HepG2 (cell line): ENCODE data around the gene GEMIN2. TPM values are rescaled to one million over a fixed set of nuclear protein-coding genes. Genes with fewer than 3 reads are reported as not detected.

Source experiments
- IRX3 ChIP-seq: sonication (generic); formaldehyde crosslinking; IDR thresholded peaks from 2 replicates; pipeline ENCODE4 v1.8.1; 2023; ENCODE audit warnings: mild to moderate bottlenecking, low read depth, missing genetic modification reagents, borderline replicate concordance
- LCORL ChIP-seq, 2 experiments: fragments of 450-650 bp in 1 of 2; sonication (generic) in 1 of 2; formaldehyde crosslinking in 1 of 2; IDR thresholded peaks; 2 replicates each; pipeline versions ENCODE4 v1.5.0 to v1.6.1; 2017 to 2020; ENCODE audit warnings: antibody characterized with exemption in 1 of 2, missing genetic modification reagents in 1 of 2
- MYNN ChIP-seq: sonication (generic); formaldehyde crosslinking; IDR thresholded peaks from 2 replicates; pipeline ENCODE4 v1.4.0; 2020; ENCODE audit warnings: mild to moderate bottlenecking, low read depth, missing genetic modification reagents
- NFKB2 ChIP-seq: sonication (generic); formaldehyde crosslinking; IDR thresholded peaks from 2 replicates; pipeline ENCODE4 v1.4.0; 2020; ENCODE audit warnings: missing genetic modification reagents, borderline replicate concordance
- RXRB ChIP-seq: IDR thresholded peaks from 2 replicates; pipeline ENCODE4 v1.6.1; 2016; ENCODE audit warnings: borderline replicate concordance, missing genetic modification reagents, missing compliant biosample characterization
- TAF1 ChIP-seq: sonication (generic); formaldehyde crosslinking; IDR thresholded peaks from 2 replicates; pipeline ENCODE4 v1.4.0; 2020; ENCODE audit warnings: missing genetic modification reagents
- THAP11 ChIP-seq: IDR thresholded peaks from 2 replicates; pipeline ENCODE4 v1.6.1; 2016; ENCODE audit warnings: missing biosample characterization, missing genetic modification reagents
- ZNF143 ChIP-seq: sonication (generic); formaldehyde crosslinking; IDR thresholded peaks from 2 replicates; pipeline ENCODE4 v1.4.0; 2020; ENCODE audit warnings: missing genetic modification reagents
- ZNF329 ChIP-seq: sonication (generic); formaldehyde crosslinking; IDR thresholded peaks from 2 replicates; pipeline ENCODE4 v1.9.0; 2021; ENCODE audit warnings: low read depth, mild to moderate bottlenecking, missing genetic modification reagents
- ZNF670 ChIP-seq: sonication (generic); formaldehyde crosslinking; IDR thresholded peaks from 2 replicates; pipeline ENCODE4 v1.8.0; 2022; ENCODE audit warnings: mild to moderate bottlenecking, missing genetic modification reagents, borderline replicate concordance
- polyA plus RNA-seq, 8 experiments: library from polyadenylated mRNA; depleted of rRNA in 3 of 8; stranded (reverse) in 7 of 8; unstranded in 1 of 8; fragments of >200 nt; fragmentation: Illumina TruSeq in 4 of 8; extraction: Trizol in 4 of 8; gene quantifications; 2 replicates each; pipeline versions ENCODE4 v1.2.1 to v1.2.3, GENCODE V29; 2011 to 2016; ENCODE audit warnings: low read depth in 4 of 8, missing spikeins in 1 of 8, mixed read lengths in 1 of 8; ENCODE audit not compliant: insufficient read depth in 1 of 8
- total RNA-seq, 5 experiments: library from RNA; depleted of rRNA; stranded (reverse); fragments of >200 nt; fragmentation: Illumina TruSeq; extraction: Trizol; gene quantifications; 2 replicates each; pipeline ENCODE4 v1.2.3, GENCODE V29; 2016; ENCODE audit warnings: low read depth in 1 of 5
- TF ChIP-seq, protein P1 (sequence below): sonication (generic); formaldehyde crosslinking; IDR thresholded peaks from 2 replicates; pipeline ENCODE4 v1.4.0; 2020; ENCODE audit warnings: missing genetic modification reagents
- TF ChIP-seq, protein P2 (sequence below): sonication (generic); formaldehyde crosslinking; IDR thresholded peaks from 2 replicates; pipeline ENCODE4 v1.4.0; 2020; ENCODE audit warnings: missing genetic modification reagents
- TF ChIP-seq, protein P3 (sequence below): sonication (generic); formaldehyde crosslinking; IDR thresholded peaks from 2 replicates; pipeline ENCODE4 v1.8.0; 2022; ENCODE audit warnings: missing genetic modification reagents, mild to moderate bottlenecking, moderate library complexity, borderline replicate concordance
- TF ChIP-seq, protein P4 (sequence below): sonication (generic); formaldehyde crosslinking; IDR thresholded peaks from 2 replicates; pipeline ENCODE4 v1.8.1; 2023; ENCODE audit warnings: mild to moderate bottlenecking, moderate library complexity, missing genetic modification reagents

The GEMIN2 gene
- total and polyA plus RNA-seq, 2 of the 13 experiments (the other 11 are each of a cell fraction or from before 2014, with no cell fraction given), result 54.8 to 110 TPM

DNA sequence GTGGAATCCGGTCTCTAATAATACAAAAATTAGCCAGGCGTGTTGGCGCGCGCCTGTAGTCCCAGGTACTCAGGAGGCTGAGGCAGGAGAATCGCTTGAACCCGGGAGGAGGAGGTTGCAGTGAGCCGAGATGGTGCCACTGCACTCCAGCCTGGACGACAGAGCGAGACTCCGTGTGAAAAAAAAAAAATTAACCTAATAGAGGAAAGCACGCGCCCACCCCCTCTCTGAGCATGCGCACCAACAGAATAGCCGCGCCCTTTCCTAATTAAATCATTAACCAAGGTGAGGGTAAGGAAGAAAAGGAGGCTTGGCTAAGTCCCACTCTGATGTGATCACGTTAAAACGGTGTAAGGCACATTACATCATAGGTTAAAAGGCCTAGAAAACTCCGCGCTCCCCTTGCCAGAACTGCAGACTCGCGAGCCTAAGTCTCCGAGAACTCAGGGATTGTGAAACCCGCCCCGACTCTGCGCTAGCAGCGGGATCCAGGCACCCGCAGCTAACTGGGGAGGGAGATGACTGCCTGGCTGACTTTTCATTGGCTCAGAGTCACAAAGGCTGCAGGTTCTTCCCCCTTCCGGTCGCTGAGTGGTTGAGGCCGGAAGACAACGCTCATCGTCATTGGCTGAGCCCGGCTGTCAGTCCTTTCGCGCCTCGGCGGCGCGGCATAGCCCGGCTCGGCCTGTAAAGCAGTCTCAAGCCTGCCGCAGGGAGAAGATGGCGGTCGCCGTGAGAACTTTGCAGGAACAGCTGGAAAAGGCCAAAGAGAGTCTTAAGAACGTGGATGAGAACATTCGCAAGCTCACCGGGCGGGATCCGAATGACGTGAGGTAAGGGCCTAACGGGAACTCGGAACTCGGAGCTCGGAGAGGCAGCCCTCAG, 60.7 kb downstream of the GEMIN2 start, which contains the start of gene PNN (continued):
- TF ChIP-seq, protein P1, sequence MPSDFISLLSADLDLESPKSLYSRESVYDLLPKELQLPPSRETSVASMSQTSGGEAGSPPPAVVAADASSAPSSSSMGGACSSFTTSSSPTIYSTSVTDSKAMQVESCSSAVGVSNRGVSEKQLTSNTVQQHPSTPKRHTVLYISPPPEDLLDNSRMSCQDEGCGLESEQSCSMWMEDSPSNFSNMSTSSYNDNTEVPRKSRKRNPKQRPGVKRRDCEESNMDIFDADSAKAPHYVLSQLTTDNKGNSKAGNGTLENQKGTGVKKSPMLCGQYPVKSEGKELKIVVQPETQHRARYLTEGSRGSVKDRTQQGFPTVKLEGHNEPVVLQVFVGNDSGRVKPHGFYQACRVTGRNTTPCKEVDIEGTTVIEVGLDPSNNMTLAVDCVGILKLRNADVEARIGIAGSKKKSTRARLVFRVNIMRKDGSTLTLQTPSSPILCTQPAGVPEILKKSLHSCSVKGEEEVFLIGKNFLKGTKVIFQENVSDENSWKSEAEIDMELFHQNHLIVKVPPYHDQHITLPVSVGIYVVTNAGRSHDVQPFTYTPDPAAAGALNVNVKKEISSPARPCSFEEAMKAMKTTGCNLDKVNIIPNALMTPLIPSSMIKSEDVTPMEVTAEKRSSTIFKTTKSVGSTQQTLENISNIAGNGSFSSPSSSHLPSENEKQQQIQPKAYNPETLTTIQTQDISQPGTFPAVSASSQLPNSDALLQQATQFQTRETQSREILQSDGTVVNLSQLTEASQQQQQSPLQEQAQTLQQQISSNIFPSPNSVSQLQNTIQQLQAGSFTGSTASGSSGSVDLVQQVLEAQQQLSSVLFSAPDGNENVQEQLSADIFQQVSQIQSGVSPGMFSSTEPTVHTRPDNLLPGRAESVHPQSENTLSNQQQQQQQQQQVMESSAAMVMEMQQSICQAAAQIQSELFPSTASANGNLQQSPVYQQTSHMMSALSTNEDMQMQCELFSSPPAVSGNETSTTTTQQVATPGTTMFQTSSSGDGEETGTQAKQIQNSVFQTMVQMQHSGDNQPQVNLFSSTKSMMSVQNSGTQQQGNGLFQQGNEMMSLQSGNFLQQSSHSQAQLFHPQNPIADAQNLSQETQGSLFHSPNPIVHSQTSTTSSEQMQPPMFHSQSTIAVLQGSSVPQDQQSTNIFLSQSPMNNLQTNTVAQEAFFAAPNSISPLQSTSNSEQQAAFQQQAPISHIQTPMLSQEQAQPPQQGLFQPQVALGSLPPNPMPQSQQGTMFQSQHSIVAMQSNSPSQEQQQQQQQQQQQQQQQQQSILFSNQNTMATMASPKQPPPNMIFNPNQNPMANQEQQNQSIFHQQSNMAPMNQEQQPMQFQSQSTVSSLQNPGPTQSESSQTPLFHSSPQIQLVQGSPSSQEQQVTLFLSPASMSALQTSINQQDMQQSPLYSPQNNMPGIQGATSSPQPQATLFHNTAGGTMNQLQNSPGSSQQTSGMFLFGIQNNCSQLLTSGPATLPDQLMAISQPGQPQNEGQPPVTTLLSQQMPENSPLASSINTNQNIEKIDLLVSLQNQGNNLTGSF (CRISPR knock-in tag), result peak; percentile 98
- peak; percentile 88; the same call in 1 of the 2 replicates for TF ChIP-seq ZNF329 (CRISPR knock-in tag)
- TF ChIP-seq IRX3 (CRISPR knock-in tag), result peak; percentile 98
- no peak for TF ChIP-seq LCORL (IDR thresholded peaks at IDR 0.05)
- peak; percentile 67 for TF ChIP-seq LCORL (CRISPR knock-in tag; IDR thresholded peaks at IDR 0.05)
- TF ChIP-seq THAP11 (CRISPR knock-in tag), result peak; percentile 95
- TF ChIP-seq ZNF670 (CRISPR knock-in tag), result peak; percentile 83
- TF ChIP-seq, protein P2, sequence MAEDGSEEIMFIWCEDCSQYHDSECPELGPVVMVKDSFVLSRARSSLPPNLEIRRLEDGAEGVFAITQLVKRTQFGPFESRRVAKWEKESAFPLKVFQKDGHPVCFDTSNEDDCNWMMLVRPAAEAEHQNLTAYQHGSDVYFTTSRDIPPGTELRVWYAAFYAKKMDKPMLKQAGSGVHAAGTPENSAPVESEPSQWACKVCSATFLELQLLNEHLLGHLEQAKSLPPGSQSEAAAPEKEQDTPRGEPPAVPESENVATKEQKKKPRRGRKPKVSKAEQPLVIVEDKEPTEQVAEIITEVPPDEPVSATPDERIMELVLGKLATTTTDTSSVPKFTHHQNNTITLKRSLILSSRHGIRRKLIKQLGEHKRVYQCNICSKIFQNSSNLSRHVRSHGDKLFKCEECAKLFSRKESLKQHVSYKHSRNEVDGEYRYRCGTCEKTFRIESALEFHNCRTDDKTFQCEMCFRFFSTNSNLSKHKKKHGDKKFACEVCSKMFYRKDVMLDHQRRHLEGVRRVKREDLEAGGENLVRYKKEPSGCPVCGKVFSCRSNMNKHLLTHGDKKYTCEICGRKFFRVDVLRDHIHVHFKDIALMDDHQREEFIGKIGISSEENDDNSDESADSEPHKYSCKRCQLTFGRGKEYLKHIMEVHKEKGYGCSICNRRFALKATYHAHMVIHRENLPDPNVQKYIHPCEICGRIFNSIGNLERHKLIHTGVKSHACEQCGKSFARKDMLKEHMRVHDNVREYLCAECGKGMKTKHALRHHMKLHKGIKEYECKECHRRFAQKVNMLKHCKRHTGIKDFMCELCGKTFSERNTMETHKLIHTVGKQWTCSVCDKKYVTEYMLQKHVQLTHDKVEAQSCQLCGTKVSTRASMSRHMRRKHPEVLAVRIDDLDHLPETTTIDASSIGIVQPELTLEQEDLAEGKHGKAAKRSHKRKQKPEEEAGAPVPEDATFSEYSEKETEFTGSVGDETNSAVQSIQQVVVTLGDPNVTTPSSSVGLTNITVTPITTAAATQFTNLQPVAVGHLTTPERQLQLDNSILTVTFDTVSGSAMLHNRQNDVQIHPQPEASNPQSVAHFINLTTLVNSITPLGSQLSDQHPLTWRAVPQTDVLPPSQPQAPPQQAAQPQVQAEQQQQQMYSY (CRISPR knock-in tag), result no peak
- TF ChIP-seq RXRB (CRISPR knock-in tag), result peak; percentile 61; the same call in 1 of the 2 replicates
- TF ChIP-seq, protein P3, sequence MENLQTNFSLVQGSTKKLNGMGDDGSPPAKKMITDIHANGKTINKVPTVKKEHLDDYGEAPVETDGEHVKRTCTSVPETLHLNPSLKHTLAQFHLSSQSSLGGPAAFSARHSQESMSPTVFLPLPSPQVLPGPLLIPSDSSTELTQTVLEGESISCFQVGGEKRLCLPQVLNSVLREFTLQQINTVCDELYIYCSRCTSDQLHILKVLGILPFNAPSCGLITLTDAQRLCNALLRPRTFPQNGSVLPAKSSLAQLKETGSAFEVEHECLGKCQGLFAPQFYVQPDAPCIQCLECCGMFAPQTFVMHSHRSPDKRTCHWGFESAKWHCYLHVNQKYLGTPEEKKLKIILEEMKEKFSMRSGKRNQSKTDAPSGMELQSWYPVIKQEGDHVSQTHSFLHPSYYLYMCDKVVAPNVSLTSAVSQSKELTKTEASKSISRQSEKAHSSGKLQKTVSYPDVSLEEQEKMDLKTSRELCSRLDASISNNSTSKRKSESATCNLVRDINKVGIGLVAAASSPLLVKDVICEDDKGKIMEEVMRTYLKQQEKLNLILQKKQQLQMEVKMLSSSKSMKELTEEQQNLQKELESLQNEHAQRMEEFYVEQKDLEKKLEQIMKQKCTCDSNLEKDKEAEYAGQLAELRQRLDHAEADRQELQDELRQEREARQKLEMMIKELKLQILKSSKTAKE (CRISPR knock-in tag), result no peak
- TF ChIP-seq, protein P4, sequence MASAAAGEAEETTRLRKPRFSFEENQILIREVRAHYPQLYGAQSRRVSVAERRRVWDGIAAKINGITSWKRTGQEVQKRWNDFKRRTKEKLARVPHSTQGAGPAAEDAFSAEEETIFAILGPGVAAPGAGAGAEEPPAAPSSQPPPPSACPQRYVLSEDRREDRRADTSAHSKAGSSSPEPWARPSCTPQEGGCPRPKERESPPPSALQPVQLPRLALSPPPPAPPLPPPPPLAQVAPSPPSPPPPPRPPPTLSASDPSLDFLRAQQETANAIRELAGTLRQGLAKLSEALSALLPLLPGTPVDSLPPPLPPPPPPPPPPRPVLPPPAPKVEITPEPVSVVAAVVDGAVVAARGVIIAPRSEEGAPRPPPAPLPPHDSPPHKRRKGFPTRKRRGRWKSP, result no peak
- TF ChIP-seq NFKB2 (CRISPR knock-in tag), result peak; percentile 99; the same call in 1 of the 2 replicates
- peak; percentile 16; the same call in 1 of the 2 replicates for TF ChIP-seq ZNF143
- peak; percentile 89; the same call in 1 of the 2 replicates for TF ChIP-seq MYNN
- TF ChIP-seq TAF1 (CRISPR knock-in tag), result peak; percentile 100
